Measurements from ENCODE around the gene VWA8.

The VWA8 gene

GRCh38 chr13:41597348-41598041, 363.4 kb downstream of the VWA8 start:
- H3K27ac ChIP-seq, result no peak overlapping the region
- intact Hi-C loops (cut with DNase I; ENCODE audit: low total_unique reads), result no loop called here
- no peaks in the 10 kb centered on the region for H3K27me3 ChIP-seq
- peaks cover 0 to 10% (median 5%) of the 10 kb centered on the region in 4 donors for H3K4me1 ChIP-seq
- H3K36me3 ChIP-seq, result no peaks in the 10 kb centered on the region
- TF ChIP-seq, protein P1, sequence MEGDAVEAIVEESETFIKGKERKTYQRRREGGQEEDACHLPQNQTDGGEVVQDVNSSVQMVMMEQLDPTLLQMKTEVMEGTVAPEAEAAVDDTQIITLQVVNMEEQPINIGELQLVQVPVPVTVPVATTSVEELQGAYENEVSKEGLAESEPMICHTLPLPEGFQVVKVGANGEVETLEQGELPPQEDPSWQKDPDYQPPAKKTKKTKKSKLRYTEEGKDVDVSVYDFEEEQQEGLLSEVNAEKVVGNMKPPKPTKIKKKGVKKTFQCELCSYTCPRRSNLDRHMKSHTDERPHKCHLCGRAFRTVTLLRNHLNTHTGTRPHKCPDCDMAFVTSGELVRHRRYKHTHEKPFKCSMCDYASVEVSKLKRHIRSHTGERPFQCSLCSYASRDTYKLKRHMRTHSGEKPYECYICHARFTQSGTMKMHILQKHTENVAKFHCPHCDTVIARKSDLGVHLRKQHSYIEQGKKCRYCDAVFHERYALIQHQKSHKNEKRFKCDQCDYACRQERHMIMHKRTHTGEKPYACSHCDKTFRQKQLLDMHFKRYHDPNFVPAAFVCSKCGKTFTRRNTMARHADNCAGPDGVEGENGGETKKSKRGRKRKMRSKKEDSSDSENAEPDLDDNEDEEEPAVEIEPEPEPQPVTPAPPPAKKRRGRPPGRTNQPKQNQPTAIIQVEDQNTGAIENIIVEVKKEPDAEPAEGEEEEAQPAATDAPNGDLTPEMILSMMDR (IDR thresholded peaks at IDR 0.05), result no peak
- DNase-seq, result no peak
- no peaks in the 10 kb centered on the region for H3K9me3 ChIP-seq
- H3K4me3 ChIP-seq, result no peak overlapping the region

- Histone ChIP-seq H3K9me3 (no peaks in the 10 kb centered on the region), H3K4me1 (peaks cover 0 to 7% (median 4%) of the 10 kb centered on the region in 4 donors), H3K36me3 (no peaks in the 10 kb centered on the region), H3K4me3 (no peak overlapping the region), H3K27me3 (no peaks in the 10 kb centered on the region), H3K27ac (no peak overlapping the region)
- TF ChIP-seq, protein P1 (IDR thresholded peaks at IDR 0.05), result no peak
- intact Hi-C loops (cut with DNase I; ENCODE audit: low total_unique reads), result no loop called here
- DNase-seq, result no peak
Measured at GRCh38 chr13:41596190-41596589, 364.7 kb downstream of the VWA8 start.

GRCh38 chr13:41595298-41595697, 365.6 kb downstream of the VWA8 start:
- Histone ChIP-seq H3K36me3 (peaks cover 0 to 2% (median 0%) of the 10 kb centered on the region in 3 donors), H3K9me3 (no peaks in the 10 kb centered on the region), H3K4me1 (peaks cover 0 to 7% (median 4%) of the 10 kb centered on the region in 4 donors), H3K27ac (no peak overlapping the region), H3K27me3 (no peaks in the 10 kb centered on the region), H3K4me3 (no peak overlapping the region)
- TF ChIP-seq, protein P1 (IDR thresholded peaks at IDR 0.05), result no peak
- intact Hi-C loops (cut with DNase I; ENCODE audit: low total_unique reads), result no loop called here
- DNase-seq, result no peak

GRCh38 chr13:41590643-41591042, 370.3 kb downstream of the VWA8 start:
- Histone ChIP-seq H3K9me3 (no peaks in the 10 kb centered on the region), H3K27me3 (no peaks in the 10 kb centered on the region), H3K36me3 (peaks cover 0 to 25% (median 19%) of the 10 kb centered on the region in 3 donors), H3K4me3 (no peak overlapping the region), H3K27ac (no peak overlapping the region), H3K4me1 (no peaks in the 10 kb centered on the region)
- TF ChIP-seq, protein P1 (IDR thresholded peaks at IDR 0.05), result no peak
- DNase-seq, result no peak
- intact Hi-C loops (cut with DNase I; ENCODE audit: low total_unique reads), result no loop called here

- Histone ChIP-seq H3K4me1 (no peaks in the 10 kb centered on the region), H3K27me3 (no peaks in the 10 kb centered on the region), H3K4me3 (no peak overlapping the region), H3K9me3 (no peaks in the 10 kb centered on the region), H3K36me3 (peaks cover 0 to 25% (median 19%) of the 10 kb centered on the region in 3 donors), H3K27ac (no peak overlapping the region)
- TF ChIP-seq, protein P1 (IDR thresholded peaks at IDR 0.05), result no peak
- DNase-seq, result no peak
- intact Hi-C loops (cut with DNase I; ENCODE audit: low total_unique reads), result no loop called here
Measured at GRCh38 chr13:41590122-41590521, 370.8 kb downstream of the VWA8 start.

Measured in tibial artery (tissue), 4 donors.